GM19463 (cell line): ENCODE results near the gene TRABD2B.

Source experiments
- ATAC-seq: cut with Tn5 transposase; IDR thresholded peaks from one replicate; pipeline ENCODE4 v1.9.1; 2021; ENCODE audit warnings: mild to moderate bottlenecking, moderate library complexity; ENCODE audit not compliant: unreplicated experiment

The TRABD2B gene

DNA sequence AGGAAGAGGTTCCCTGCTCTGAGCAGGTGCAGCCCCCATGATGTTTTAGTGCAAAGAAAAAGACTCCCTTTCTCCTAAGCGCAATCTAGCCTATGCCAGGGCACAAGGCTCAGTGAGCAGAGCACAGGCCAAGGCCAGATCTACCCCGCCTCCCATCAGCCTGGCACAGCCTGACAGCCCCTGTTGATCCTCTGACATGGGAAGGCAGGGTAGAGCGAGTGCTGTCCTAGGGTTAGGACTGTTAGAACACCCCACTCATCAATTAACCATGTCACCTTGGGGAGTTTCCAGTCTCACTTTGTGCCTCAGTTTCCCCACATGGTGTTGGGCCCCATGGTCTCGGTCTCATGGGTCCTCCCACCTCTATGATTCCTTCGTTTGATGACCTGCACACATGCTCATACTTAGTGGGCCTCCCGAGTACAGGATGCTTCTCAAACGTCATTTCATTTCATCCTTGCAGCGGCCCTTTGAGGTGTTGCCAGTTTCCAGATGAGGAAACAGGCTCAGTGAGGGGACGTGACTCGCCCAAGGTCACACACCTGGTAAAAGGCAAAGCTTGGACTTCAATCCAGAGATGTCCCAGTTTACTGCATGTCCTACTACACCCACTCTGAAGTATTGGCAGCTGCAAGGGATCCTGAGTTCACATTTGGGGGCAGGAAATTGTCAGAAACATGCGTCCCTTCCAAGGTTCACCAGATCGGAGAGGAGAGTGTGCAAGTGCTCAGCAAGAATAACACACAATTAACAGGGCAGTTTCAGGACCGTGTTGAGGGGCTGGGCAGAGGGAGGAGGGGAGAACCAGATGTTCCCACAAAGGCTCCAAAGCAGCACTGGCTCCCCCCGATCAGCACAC lies 213.3 kb downstream of the TRABD2B start:
- ATAC-seq: no peak

DNA sequence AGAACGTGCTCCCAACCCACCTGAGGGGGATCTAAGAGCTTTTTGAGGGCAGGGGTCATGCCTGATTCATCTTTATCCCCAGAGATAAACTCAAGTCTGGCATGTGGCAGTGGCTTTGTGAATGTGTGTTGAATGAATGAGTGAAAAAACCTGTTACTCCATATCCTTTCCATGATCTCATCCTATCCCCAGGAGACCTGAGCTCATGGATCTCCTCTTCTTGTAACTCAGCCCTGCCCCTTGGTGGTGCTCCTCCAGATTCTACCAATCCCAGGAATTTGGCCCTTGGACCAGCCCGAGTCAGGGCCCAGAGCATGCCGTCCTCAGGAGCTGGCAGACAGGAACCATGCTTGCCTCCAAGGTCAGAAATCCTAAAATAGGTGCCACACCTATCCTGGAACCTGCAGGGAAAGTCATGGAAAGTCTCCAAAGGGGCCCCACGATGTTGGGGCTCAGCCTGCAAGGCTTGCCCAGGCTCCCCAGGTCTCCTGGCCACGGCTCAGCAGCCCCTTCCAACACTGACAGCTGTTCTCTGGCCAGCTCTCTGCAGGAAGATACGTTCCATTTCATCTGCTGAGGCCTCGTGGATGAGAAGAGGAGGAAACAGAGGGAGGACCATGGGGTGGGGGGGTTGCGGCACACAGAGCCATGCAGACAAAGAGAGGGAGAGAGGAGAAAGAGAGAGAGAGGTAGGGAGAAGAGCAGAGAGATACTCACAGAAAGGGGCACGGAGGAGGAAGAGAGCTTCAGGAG lies 214.6 kb downstream of the TRABD2B start:
- ATAC-seq: no peak

DNA sequence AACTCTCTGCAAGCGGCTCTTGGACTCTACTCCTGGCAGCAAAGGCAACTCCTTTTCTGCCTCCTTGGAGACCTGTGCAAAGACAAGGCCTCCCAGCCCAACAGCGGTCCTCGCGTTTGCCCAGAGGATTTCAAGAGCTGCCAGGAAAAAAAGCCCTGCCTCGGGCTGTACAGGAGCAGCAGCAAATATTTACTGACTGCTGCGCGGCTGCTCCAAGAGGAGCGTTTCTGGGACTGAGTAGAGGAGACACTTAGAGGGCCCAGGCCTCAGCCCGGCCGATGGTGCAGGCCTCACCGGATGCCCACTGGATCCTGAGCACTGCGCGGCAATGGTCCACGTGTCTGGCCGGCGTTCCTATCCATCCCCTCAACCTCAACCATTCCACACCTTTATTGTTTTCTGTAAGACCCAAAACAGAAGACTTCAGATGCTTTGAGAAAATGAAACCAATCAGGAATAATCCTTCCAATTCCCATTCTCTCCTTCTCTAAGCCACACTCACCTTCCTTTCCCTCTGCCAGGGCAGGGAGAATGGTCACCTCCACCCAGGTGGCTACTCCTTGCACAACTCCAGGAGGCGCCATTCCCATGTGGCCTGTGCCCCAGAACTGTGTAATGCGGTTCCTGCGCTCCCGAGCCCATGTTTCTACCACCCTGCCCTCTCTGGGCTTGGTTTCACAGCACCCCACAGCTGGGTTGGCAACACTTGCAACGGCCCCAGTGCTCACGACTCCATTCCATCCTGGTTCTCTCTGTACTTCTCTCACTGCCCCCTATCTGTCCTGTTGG lies 215.8 kb downstream of the TRABD2B start:
- ATAC-seq: no peak

DNA sequence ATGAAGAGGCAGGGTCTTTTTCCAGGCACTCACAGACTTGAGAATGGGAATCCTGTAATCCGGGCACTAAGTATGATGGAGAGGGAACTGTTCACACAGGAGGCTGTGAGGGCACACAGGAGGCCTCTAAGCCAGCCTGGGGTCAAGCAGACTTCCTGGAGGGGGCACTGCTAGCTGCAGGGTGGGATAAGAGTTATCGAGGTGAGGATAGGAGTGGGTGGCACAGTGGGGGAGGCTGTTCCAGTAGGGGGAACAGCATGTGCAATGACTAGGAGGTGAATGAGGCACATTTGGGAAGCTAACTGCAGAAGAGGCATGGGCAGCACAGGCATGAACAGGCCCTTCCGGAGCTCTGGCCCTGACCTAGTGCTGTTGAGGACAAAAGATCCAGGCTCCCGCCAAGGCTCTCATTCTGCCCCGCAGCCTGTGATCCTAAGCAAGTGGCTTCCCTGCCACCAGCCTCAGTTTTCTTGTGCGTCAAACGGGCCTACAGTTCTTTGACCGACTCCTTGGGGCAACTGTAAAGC lies 216.7 kb downstream of the TRABD2B start:
- ATAC-seq: no peak

DNA sequence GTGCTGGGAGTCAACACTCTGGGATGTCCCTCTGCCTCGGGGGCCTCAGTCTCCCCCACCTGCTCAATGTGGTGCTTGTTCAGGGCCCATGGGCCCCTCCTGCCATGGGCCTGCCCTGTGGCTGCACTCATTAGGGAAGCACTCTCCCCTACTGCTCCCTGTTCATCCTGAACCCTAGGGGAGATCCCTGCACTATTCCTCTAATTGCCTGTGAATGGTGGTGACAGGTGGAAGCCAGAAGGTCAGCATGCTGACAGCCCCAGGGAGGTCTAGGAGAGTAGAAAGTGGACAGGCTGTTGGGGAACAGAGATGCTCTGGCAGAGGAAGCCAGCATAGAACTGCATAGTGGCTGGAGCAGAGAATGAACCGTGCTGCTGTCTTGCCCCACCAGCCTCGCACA lies 217.6 kb downstream of the TRABD2B start:
- no peak for ATAC-seq

DNA sequence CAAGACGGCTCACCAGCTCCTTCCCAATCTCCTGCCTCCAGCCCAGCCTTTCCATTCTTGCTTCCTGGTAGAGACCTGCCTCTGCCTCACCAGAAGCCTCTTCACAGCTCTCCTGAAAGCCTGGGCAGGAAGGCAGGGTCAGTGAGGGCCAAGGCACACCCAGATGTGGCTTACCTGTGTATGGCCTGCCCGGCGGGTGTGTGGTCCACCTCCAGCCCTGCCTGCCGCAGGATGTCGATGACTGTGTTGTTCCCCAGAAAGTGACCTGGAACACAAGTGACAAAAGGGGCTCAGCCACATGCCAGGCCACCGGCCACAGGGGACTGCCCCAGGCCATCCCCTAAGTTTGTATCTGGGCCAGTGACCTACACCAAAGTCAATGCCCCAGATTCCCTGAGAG lies 218.9 kb downstream of the TRABD2B start:
- ATAC-seq: no peak

DNA sequence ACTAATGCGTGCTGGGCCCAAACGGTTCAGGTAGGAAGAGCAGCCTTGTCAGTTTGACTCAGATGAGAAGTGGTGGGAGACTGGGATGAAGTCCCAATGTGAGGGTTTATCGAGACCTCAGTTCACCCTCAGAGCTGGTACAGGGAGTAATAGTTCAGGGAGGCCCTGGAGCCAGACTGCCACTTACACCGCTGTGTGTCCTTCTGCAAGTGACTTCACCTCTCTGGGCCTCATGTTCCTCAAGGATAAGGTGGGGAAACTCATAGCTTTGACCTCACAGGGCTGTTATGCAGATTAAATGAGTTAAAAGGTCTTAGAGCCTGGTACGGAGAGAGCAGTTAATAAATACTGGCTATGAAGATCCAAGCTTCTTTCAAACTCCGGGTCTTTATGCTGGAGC lies 219.9 kb downstream of the TRABD2B start:
- ATAC-seq: no peak

DNA sequence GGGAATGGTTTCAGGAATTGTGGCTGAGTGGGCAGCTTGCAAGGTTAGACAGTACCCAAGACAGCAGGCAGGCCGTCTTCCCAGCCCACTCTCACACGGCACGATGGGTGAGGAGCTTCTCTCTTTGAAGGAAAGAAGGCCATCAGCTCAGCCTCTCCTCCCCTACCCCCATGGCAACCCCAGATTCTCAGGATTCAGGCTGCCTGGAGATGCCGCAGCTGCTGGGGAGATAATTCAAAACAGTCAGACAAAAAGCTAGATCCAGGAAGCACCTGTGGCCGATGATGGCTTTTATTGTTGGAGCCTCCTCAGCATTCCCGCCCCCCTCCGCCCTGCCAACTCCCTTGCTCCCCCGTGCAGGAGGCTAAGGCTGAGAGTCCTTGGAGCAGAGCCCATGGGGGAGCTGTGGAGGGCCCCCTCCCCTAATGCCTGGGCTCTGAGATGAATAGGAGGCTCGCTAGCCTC lies 220.5 kb downstream of the TRABD2B start:
- ATAC-seq: no peak

DNA sequence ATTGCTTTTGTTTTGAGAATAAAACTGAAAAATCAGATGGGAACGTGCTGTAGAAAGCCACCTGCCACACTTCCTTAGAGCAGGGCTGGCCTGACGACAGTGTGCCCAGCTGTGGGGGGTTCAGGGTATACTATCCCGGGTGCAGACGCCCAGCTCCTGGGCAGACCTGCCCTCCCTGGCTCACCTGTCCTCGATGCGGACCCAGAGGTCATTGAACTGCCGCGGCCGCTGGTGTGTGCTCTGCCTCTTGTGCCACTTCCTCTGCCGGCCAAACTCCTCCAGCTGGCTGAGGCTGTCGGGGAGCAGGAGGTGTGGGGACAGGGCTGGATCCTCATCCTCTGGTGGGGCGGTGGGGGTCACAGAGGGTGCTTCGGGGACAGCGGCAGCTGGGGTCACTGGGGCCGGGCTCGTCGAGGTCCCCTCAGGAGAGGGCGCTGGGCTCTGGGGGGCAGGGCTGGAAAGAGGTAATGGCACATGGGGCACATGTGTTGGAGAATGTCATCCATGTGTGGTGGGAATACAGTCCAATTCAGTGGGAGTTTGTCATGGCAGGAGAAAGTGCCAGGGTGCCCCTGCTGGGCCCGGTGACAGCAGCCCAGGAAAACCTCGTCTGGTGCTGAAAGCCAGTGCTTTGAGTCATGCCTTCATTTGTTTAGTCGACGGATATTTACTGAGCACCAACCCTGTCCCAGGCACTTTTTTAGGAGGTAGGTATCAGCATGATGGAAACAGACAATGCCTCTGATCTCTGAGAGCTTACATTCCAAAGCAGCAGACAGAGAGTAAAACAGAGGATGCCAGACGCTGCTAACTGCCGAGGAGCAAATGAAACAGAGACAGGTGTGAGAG lies 222.0 kb downstream of the TRABD2B start:
- no peak for ATAC-seq

DNA sequence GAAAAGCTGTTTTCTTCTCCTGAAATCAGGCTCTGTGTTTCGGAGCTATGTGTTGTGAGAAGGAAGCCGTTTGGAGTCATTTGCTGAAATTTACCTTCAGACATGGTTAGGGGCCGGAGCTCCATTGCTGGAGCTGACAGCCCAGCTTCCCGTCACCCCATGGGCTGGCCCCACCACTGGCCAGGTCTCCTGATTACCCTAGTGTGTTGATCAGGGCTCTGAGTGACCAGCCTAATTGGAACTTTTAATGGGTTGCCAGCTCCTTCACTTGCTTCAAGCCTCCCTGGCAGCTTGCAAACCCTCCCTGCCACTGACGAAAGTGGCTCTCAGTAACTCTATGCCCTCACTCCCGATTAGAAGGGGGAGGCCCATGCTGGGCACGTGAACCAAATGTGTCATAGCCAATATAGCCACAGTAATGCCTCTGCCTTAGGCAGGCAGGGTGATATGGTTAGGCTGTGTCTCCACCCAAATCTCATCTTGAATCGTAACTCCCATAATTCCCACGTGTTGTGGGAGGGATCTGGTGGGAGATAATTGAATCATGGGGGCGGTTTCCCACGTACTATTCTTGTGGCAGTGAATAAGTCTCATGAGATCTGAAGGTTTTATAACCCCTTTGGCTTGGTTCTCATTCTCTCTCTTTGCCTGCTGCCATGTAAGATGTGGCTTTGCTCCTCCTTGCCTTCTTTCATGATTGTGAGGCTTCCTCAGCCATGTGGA lies 224.1 kb downstream of the TRABD2B start:
- ATAC-seq: no peak

DNA sequence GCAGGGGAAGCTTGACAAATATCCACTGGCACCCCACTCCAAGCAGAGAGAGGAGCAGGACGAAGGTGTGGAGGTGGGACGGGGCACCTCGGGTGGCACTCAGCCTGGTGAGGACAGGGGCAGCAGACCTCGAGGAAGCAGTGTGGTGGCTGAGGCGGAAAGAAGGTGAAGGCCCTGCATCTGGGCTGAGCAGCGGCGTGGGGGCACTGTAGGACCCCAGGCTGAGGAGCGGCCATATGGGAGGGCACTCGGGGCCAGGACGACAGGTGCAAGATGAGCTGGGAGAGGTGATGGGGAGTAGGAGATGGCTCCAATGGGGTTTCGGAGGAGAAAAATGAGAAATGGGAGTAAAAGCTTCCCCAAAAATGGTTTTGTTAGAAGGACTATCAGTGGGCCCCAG lies 224.9 kb downstream of the TRABD2B start:
- ATAC-seq: no peak

DNA sequence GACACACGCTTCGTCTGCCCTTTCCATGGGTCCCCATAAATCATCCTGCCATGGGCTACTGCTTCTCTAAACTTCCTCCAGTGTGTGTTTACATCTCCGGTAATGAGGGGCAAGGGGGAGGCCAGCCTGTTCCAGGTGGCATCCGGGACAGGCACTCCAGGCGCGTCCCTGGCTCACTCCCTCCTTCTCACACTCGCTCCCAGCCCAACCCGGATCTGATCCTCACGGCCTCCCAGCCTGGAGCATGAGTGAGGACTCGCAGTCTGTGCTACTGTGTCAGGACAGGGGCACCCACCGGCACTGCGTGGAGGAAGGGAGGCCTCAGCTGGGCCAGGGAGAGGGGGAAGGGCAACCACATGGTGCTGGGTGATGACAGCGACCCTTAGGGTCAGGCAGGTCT lies 225.4 kb downstream of the TRABD2B start:
- no peak for ATAC-seq

DNA sequence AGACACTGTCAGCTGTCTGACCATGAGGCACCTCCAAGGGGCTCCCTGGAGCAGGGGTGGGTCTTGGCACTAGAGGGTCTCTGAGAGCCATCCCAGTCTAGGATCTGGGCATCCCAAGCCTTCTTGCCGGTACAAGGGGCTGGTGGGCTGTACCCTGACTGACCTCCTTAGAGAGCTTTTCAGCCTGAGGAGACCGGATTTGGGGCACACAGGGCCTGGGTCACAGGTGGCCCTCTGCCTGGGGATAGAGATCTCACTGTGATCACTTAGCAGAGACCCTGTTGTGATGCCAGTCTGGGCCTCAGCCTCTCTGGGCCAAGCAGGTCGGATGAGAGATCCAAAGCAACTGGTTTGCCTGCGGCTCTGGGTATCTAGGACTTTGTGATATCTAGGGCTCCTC lies 227.2 kb downstream of the TRABD2B start:
- no peak for ATAC-seq

DNA sequence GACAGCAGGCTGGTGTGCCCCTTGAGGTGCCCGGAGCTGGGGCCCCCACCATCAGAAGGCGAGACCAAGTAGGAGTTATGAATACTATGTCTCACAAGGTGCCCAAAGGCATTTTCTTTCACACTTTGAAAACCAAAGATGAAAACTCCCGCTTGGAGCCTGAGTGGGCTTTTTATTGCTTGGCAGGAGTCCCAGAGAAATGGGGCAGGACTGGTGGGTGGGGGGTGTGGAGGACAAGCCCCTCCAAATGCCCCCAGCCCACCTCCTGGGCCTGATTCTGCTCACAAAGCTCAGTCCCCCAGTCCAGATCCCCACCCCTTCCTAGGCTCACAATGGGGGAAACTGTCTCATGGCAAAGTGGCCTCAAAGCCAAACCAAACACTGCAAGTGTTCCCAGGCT lies 227.9 kb downstream of the TRABD2B start:
- no peak for ATAC-seq

DNA sequence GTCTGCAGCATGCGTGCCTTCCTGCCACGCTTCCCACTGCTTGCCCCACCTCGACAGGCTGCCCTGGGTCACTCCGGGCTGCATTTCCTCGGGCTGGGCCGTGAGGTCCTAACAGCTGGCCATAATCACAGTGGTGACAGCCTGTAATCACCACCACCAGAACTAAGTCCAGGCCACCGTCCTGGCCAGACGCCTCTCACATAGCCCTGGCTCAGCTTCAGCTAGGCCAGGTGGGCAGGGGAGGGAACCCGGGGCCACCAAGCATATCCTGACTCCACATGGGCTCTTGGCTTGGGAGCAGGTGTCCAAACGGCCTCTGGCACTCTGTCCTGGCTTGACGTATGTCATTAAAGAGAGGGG lies 229.5 kb downstream of the TRABD2B start:
- no peak for ATAC-seq

DNA sequence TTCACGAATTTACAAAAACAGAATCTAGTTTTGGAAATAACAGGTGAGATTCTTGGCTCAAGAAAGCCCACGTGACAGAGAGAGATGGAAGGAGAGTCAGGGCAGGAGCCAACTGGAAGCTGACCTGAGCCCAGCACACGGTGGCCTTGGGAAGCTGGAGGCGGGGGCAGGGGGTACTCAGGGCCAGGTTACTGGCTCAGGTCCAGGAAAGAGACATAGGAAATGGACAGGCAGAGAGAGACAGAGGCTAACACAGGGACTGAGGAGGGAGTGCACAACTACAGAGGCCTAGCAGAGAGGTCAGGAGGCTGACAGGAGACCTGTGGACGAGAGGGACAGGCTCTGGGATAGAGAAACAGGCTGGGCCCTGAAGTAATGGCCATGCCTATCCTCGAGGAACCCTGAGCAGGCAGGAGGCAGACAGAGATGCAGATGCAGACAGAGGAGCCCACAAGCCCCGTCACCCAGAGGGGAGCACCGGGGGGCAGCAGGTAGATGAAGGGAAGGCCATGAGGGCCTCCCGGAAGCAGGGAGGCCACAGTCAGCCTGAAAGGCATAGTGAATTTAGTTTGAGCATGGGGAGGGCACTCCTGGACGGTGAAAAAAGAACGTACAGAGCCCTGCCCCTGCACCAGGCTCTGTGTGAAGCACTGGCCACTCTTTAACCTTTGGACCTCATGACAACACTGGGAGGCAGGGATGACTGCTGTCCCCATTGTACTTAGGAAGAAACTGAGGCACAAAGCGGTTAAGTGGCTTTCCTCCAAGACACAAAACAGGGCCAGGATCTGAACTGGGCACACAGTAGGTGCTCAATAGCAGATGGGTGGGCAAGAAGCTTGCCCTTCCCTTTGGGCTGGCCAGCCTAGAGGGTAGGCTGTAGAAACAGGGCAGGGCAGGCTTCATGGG lies 230.1 kb downstream of the TRABD2B start:
- ATAC-seq: no peak

DNA sequence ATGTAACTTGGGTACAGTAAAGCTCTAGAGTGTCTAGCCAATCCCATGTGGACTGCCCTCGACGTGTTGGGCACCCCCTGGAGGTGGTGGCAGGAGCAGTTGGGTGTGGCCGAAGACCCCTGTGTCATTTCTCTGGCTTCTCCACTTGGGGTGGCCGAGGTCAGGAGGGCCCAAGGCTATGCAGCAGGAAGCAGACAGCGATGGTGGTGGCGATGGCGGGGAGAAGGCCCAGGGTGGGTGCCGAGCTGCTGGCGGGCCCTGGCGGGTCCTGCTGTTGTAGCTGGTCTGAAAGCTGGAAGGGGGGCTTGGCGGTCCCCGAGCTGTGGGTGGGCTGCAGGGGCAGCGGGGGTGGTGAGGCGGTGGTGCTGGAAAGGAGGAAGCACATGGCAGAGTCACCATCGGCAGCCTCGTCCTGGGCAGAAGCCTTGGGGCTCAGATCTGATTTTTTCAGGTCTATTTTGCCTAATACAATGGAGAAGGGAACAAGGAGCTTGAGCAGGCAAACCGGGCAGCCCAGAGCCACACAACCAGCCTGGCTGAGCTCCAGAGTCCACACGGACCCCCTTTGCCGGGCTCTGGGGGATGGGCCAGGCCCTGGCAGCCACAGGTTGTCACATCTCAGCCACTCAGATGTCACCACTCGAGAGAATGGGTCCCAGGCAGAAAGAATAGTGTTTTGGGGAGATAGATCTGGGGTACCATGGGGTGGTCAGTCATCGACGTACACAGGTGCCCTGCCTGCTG lies 231.3 kb downstream of the TRABD2B start:
- no peak for ATAC-seq

DNA sequence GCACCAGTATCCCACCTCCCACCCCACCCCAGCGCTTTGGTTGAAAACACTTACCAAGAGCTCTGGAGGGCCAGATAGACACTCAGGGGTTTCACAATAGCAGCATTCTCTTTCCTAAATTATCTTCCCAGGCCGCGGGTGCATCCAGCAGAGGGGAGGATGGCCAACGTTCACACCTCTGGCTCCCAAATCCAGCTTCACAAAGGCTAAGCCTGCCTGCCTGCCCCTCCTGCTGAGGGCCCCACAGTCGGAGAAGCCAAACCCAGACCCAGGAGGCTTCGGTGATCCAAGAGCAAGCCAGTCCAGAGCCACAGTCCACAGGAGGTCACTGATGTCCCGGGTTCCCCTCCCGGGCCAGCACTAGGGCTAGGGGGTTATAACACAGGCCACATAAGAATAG lies 231.9 kb downstream of the TRABD2B start:
- no peak for ATAC-seq
